HepG2 (cell line): ENCODE data around the gene AQP6. TPM values are rescaled to one million over a fixed set of nuclear protein-coding genes. Genes with fewer than 3 reads are reported as not detected.

Experiments
- ATAC-seq: fragments of 200-7000 bp; cut with Tn5 transposase; 3 replicates; pipeline ENCODE4 v1.9.1; 2020; ENCODE audit warnings: mild to moderate bottlenecking, moderate library complexity
- BruUV-seq: library from RNA; stranded (reverse); fragments of 400-500 nt; replicated peaks from 2 replicates; lab custom pipeline; 2021; lab: Mats Ljungman, UMichigan
- CTCF ChIA-PET: fragments of 300-600 bp; formaldehyde crosslinking; extraction: SDS; loops from one replicate; lab custom pipeline; 2021; ENCODE audit warnings: low total read pairs, inconsistent platforms, low intra/inter-chr PET ratio; lab: Yijun Ruan, JAX
- POLR2A ChIA-PET: fragments of 350-600 bp; sonication (Branson Sonifier 250); formaldehyde crosslinking; loops from one replicate; lab custom pipeline; 2020; ENCODE audit warnings: antibody characterized with exemption, inconsistent platforms; lab: Yijun Ruan, JAX
- DNase-seq: peaks from one replicate; pipeline ENCODE4 v3.0.0-alpha.2; 2015; ENCODE audit warnings: low spot score
- FAIRE-seq: peaks from 3 replicates; lab custom pipeline; 2011; peaks lifted over from hg19 to GRCh38; lab: Jason Lieb, UNC
- H2AFZ ChIP-seq: one replicate; pipeline ENCODE4 v1.6.1; 2011; ENCODE audit warnings: low read length, inconsistent platforms
- H3K27ac ChIP-seq: fragments of 300-600 bp; 3 replicates; pipeline ENCODE4 v1.8.0; 2011; ENCODE audit warnings: mixed run types, mild to moderate bottlenecking, mixed read lengths, low read length, inconsistent platforms; ENCODE audit not compliant: insufficient read depth; ENCODE audit errors: extremely low read length
- H3K27me3 ChIP-seq, 2 experiments: fragments of 200-600 bp in 1 of 2; 2 replicates in 1 of 2; 3 replicates in 1 of 2; pipeline versions ENCODE4 v1.6.0 to v1.8.0; 2011; ENCODE audit warnings: low read length in 2 of 2, mild to moderate bottlenecking in 2 of 2, moderate library complexity in 2 of 2, inconsistent platforms in 1 of 2; ENCODE audit not compliant: insufficient read depth in 2 of 2, control insufficient read depth in 1 of 2
- H3K36me3 ChIP-seq, 2 experiments: fragments of 200-600 bp in 1 of 2; replicated peaks in 1 of 2; 2 replicates in 1 of 2; 3 replicates in 1 of 2; pipeline versions ENCODE4 v1.5.1 to v1.8.0; 2011; ENCODE audit warnings: low read length in 2 of 2, inconsistent platforms in 1 of 2; ENCODE audit not compliant: insufficient read depth in 2 of 2, control insufficient read depth in 1 of 2
- H3K4me1 ChIP-seq: 2 replicates; pipeline ENCODE4 v1.5.1; 2012; ENCODE audit warnings: low read length, inconsistent platforms; ENCODE audit not compliant: insufficient read depth
- H3K4me2 ChIP-seq: 2 replicates; pipeline ENCODE4 v1.6.0; 2011; ENCODE audit warnings: low read depth, low read length, inconsistent platforms
- H3K4me3 ChIP-seq, 3 experiments: fragments of 200-600 bp in 1 of 3; sonication (generic), shearing (Covaris generic) in 1 of 3; replicated peaks in 1 of 3; 2 replicates each; pipeline ENCODE4 v1.5.1; 2011 to 2016; ENCODE audit warnings: low read length in 3 of 3, inconsistent platforms in 2 of 3, low read depth in 2 of 3, mild to moderate bottlenecking in 2 of 3, control low read depth in 1 of 3, mixed read lengths in 1 of 3; ENCODE audit not compliant: insufficient read depth in 1 of 3
- H3K79me2 ChIP-seq: one replicate; pipeline ENCODE4 v1.6.1; 2011; ENCODE audit warnings: low read length, inconsistent platforms; ENCODE audit not compliant: insufficient read depth
- H3K9ac ChIP-seq: 2 replicates; pipeline ENCODE4 v1.6.0; 2011; ENCODE audit warnings: mild to moderate bottlenecking, low read depth, low read length, inconsistent platforms; ENCODE audit not compliant: insufficient read depth
- H3K9me3 ChIP-seq: 2 replicates; pipeline ENCODE4 v1.5.1; 2012; ENCODE audit warnings: mild to moderate bottlenecking, low read length
- H4K20me1 ChIP-seq: 2 replicates; pipeline ENCODE4 v1.6.0; 2011; ENCODE audit warnings: inconsistent platforms, mild to moderate bottlenecking, low read length, moderate library complexity; ENCODE audit not compliant: insufficient read depth
- CEBPZ ChIP-seq: IDR thresholded peaks from 2 replicates; pipeline ENCODE4 v1.6.1; 2012; ENCODE audit warnings: low read length, improper control_type of control experiment
- HOXA7 ChIP-seq: sonication (generic); formaldehyde crosslinking; IDR thresholded peaks from 2 replicates; pipeline ENCODE4 v1.8.1; 2022; ENCODE audit warnings: mild to moderate bottlenecking, missing genetic modification reagents, moderate library complexity
- MIER3 ChIP-seq: IDR thresholded peaks from 2 replicates; pipeline ENCODE4 v1.6.1; 2016; ENCODE audit warnings: missing compliant biosample characterization, borderline replicate concordance
- SALL1 ChIP-seq: sonication (generic); formaldehyde crosslinking; IDR thresholded peaks from 2 replicates; pipeline ENCODE4 v1.8.0; 2022; ENCODE audit warnings: mild to moderate bottlenecking, missing genetic modification reagents
- TERF1 ChIP-seq: sonication (generic); formaldehyde crosslinking; IDR thresholded peaks from 2 replicates; pipeline ENCODE4 v1.8.0; 2022; ENCODE audit warnings: mild to moderate bottlenecking, missing genetic modification reagents, moderate library complexity
- ZNF296 ChIP-seq: sonication (generic); formaldehyde crosslinking; conservative IDR thresholded peaks from 2 replicates; pipeline ENCODE4 v1.5.0; 2020; ENCODE audit warnings: mild to moderate bottlenecking, missing genetic modification reagents
- WGBS: methylation state at CpG from one replicate; pipeline ENCODE4 v1.1.6; 2017; ENCODE audit warnings: low lambda C conversion rate; 5-methylcytosine and 5-hydroxymethylcytosine counted together
- in situ Hi-C: cut with HindIII; loops from 2 replicates; pipeline ENCODE4 v1.10.0; 2017; ENCODE audit warnings: low pct_unique_long_range_greater_than_20kb; ENCODE audit not compliant: extremely low pct_ligation_motif_present
- intact Hi-C: fragments of 100-400 bp; cut with micrococcal nuclease; formaldehyde crosslinking; loops from one replicate; pipeline ENCODE4 v1.10.0; 2022; ENCODE audit not compliant: unreplicated experiment
- polyA plus RNA-seq, 8 experiments: library from polyadenylated mRNA; depleted of rRNA in 3 of 8; stranded (reverse) in 7 of 8; unstranded in 1 of 8; fragments of >200 nt; fragmentation: Illumina TruSeq in 4 of 8; extraction: Trizol in 4 of 8; gene quantifications; 2 replicates each; pipeline versions ENCODE4 v1.2.1 to v1.2.3, GENCODE V29; 2011 to 2016; ENCODE audit warnings: low read depth in 4 of 8, missing spikeins in 1 of 8, mixed read lengths in 1 of 8; ENCODE audit not compliant: insufficient read depth in 1 of 8
- total RNA-seq, 5 experiments: library from RNA; depleted of rRNA; stranded (reverse); fragments of >200 nt; fragmentation: Illumina TruSeq; extraction: Trizol; gene quantifications; 2 replicates each; pipeline ENCODE4 v1.2.3, GENCODE V29; 2016; ENCODE audit warnings: low read depth in 1 of 5

The AQP6 gene
- total and polyA plus RNA-seq, 2 of the 13 experiments (the other 11 are each of a cell fraction or from before 2014, with no cell fraction given), result 0.32 to 1.3 TPM

- no peak for TF ChIP-seq ZNF296
- no peak for TF ChIP-seq CEBPZ
- TF ChIP-seq HOXA7 (CRISPR knock-in tag), result no peak
- no peak for TF ChIP-seq TERF1 (CRISPR knock-in tag)
Measured at GRCh38 chr12:49950273-49951251, 22.2 kb upstream of the AQP6 start, which contains the start of gene AQP2 (continued).

- WGBS, result 45% methylated on average over 4 of the region's 14 CpGs
- TF ChIP-seq SALL1 (CRISPR knock-in tag) (no peak), MIER3 (CRISPR knock-in tag) (no peak)
- TF ChIP-seq, all 625 proteins: peak for 0
- no peak overlapping the region for H3K4me2 ChIP-seq
- H3K27ac ChIP-seq, result no peak overlapping the region
- DNase-seq (no peak), FAIRE-seq (no peak), ATAC-seq (no peak)
- H3K9ac ChIP-seq, result no peak overlapping the region
- BruUV-seq, result no TSS peak
- no peaks in the 10 kb centered on the region for H3K9me3 ChIP-seq
- H3K27me3 ChIP-seq, result peaks cover 7 to 27% of the 10 kb centered on the region in 2 experiments; a peak in 3 of 5 replicates
- H4K20me1 ChIP-seq, result no peaks in the 10 kb centered on the region
- in situ Hi-C loops, result no loop called here
- H2AFZ ChIP-seq, result no peak overlapping the region
- ChIA-PET CTCF (no interaction called here), POLR2A (no interaction called here)
- intact Hi-C loops, result no loop called here
- H3K4me3 ChIP-seq, result no peak overlapping the region
- no peaks in the 10 kb centered on the region for H3K36me3 ChIP-seq
- no peaks in the 10 kb centered on the region for H3K79me2 ChIP-seq
- no peaks in the 10 kb centered on the region for H3K4me1 ChIP-seq
Measured at GRCh38 chr12:49951411-49952240, 21.1 kb upstream of the AQP6 start.
